Choroid plexus epithelial cell (primary cell): ENCODE results near the gene MX1.

Experiments used
- DNase-seq: peaks from one replicate; pipeline ENCODE4 v3.0.0-alpha.2; 2010; ENCODE audit warnings: low read depth
- H3K4me3 ChIP-seq: 2 replicates; pipeline ENCODE4 v1.5.1; 2011; ENCODE audit warnings: low read depth, mild to moderate bottlenecking, control low read depth, low read length, moderate library complexity
- TF ChIP-seq, protein P1 (sequence below): conservative IDR thresholded peaks from 2 replicates; pipeline ENCODE4 v1.5.1; 2011; ENCODE audit warnings: low read depth, mild to moderate bottlenecking, control low read depth, inconsistent platforms, low read length, moderate library complexity

The MX1 gene

DNA sequence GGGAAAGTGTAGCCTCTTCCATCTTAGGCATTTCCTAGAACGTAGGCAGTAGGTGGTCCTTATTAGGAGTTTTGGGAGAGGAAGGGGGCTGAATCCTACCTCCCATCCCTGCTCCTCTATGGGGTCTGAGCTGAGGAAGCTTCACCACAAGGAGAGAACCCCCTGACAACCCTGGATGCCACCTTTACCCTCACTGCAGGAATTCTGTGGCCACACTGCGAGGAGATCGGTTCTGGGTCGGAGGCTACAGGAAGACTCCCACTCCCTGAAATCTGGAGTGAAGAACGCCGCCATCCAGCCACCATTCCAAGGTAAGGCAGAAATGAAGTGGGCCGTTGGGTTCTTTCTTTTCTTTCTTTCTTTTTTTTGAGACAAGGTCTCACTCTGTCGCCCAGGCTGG is 1.5 kb downstream of the MX1 start:
- no peak for DNase-seq
- TF ChIP-seq, protein P1, sequence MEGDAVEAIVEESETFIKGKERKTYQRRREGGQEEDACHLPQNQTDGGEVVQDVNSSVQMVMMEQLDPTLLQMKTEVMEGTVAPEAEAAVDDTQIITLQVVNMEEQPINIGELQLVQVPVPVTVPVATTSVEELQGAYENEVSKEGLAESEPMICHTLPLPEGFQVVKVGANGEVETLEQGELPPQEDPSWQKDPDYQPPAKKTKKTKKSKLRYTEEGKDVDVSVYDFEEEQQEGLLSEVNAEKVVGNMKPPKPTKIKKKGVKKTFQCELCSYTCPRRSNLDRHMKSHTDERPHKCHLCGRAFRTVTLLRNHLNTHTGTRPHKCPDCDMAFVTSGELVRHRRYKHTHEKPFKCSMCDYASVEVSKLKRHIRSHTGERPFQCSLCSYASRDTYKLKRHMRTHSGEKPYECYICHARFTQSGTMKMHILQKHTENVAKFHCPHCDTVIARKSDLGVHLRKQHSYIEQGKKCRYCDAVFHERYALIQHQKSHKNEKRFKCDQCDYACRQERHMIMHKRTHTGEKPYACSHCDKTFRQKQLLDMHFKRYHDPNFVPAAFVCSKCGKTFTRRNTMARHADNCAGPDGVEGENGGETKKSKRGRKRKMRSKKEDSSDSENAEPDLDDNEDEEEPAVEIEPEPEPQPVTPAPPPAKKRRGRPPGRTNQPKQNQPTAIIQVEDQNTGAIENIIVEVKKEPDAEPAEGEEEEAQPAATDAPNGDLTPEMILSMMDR, result no peak
- H3K4me3 ChIP-seq, result no peak overlapping the region

DNA sequence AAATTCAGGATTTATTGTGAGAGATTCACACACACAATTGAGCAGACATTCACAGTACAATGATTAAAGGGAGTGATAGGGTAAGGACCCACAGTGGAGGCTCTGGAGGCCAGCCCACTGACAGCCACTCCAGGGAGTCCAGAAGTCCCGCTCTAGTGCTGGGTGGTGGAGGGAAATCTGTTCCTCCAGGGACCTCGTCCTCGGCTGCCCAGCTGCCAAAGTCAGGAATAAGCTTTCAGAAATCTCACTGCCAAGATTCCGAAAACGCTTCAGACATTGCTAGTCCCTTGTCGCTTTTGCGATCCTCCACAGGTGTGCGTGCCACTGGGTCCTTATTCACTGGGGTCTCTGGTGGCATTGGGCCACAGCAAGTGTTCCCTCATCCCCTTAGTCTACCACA is 2.3 kb downstream of the MX1 start:
- H3K4me3 ChIP-seq, result no peak overlapping the region
- no peak for DNase-seq
- TF ChIP-seq, protein P1, result no peak

DNA sequence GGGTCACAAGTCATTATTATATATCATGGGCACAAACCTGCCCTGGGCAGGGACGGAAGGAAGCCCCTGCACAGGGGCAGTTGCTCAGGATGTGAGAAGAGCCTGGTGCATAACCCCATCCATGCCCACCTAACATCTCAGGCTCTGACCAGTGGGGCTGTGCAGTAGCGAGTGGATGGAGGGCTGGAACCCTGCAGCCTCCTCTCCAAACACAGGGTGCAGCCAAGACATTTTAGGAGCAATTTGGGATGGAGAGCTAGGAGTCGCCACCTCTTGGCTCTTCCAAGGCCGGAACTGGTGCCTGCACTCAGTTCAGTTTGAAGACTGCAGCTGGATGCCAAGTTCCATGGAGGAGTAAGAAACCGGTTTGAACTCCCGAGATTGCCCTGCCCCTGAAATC is 2.8 kb downstream of the MX1 start:
- TF ChIP-seq, protein P1, result no peak
- no peak overlapping the region for H3K4me3 ChIP-seq
- DNase-seq, result no peak

GRCh38 chr21:41429305-41429704 is 3.3 kb downstream of the MX1 start:
- H3K4me3 ChIP-seq, result no peak overlapping the region
- DNase-seq, result no peak
- TF ChIP-seq, protein P1, result no peak

DNA sequence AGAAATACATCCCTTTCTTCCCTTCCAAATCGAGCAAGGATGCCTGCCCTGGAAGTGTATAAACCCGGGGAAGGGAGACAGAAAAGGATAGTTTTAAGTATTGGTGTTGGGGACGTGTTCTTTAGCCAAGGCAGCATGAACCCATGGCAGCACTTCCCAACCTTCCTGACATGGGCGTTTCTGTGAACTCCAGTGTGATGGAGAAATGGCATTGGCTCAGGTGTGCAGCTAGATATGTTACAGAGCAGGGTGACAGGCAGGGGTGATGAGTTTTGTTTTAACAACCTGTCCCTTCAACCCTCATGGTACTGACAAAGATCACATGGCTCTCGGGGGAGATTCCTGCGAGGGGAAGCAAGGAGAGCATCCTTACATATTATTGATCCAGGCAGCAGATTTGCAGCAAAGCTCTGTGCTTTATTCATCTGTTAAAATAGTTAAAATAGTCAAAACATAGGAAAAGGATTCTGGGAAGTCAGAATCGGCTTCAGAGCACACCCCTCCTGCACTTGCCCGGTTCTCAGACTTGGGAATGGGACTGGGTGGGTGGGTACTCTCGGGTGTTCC is 4.0 kb downstream of the MX1 start:
- no peak for DNase-seq
- TF ChIP-seq, protein P1, result no peak
- no peak overlapping the region for H3K4me3 ChIP-seq

DNA sequence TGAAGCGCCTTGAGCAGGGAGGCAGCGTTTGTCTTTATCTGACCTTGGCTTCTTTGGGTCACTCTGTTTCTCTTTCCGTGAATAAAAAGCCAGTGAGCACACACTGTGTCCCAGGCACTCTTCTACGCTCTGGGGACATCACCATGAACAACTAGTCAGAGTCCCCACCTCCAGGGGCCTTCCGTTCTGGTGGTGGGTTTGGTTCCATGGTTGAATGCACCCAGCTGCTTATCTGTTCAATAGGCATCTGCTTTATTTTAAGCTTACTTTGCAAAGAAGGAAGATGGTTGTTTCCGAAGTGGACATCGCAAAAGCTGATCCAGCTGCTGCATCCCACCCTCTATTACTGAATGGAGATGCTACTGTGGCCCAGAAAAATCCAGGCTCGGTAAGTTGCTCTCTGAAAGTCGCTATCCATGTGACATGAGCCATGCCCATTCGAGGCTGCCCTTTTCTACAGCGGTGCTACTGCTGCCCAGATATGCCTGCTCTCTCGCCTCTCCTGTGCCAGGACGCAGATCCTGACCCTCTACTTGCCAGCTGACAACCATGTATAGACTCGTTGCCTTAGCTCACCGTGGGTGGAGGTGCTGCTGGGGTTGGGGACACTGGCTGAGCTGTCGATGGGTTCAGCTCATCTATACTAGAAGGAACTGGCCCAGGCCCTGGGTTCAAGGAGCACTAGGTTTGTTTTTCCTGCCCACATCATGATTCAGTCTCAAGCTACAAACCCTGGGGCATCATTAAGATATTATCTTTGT is 5.9 kb downstream of the MX1 start:
- TF ChIP-seq, protein P1, result no peak
- no peak for DNase-seq
- no peak overlapping the region for H3K4me3 ChIP-seq
